AG20443 (cell line): Measurements from ENCODE around the gene OLAH.
A peak's percentile ranks its signal among the peaks of the same experiment; 100 is the strongest.
"Not testable (repeated sequence)": the region's sequence is repeated elsewhere in the genome, so short reads cannot be mapped to it uniquely, and the experiment has no call there.

ENCODE experiments used
- DNase-seq: peaks from one replicate; pipeline ENCODE4 v3.0.0; 2012; ENCODE audit warnings: low spot score, mixed read lengths

OLAH gene

DNA sequence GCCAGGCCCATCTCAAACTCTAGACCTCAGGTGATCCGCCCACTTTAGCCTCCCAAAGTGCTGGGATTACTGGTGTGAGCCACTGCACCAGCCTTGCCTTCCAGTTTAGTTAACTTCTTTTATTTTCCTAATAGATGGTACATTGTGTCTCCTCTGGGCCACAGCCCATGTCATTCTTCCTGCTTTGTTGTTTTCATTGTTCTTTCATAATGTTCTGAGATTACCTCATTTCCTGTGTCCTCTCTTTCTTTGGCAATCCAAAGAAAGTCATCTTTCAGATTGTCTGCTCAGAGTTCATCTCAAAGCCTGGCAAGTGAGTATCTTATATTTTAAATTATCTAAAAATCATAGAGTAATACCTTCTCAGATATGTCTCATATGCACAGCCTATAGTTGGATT, at the start of gene OLAH:
Gene OLAH (plus strand): TSS at position 270 of the 400 bp plus-strand sequence. CDS start 3,346 bp downstream, outside the sequence.
- DNase-seq = no peak

DNA sequence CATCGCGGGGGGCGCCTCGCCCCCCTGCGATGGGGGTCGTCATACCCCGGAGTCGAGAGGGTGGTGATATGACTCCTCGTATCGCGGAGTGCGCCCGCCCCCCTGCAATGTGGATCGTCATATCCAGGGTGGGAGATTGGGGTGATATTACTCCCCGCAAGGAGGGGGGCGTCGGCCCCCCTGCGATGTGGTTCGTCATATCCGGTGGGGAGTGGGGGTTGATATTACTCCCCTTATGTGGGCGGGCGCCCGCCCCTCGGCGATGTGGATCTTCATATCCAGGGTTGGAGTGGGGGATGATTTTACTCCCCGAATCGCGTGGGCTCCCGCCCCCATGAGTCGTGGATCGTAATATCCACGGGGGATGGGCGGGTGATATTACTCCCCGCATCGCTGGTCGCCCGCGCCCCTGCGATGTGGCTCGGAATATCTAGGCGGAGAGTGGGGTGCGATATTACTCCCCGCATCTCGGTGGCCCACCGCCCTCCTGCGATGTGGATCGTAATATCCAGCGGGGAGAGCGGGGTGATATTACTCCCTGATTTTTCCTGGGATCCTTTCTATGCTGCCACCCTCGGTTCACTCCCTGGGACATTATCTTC, 47.7 kb upstream of the OLAH start:
- no peak for DNase-seq

DNA sequence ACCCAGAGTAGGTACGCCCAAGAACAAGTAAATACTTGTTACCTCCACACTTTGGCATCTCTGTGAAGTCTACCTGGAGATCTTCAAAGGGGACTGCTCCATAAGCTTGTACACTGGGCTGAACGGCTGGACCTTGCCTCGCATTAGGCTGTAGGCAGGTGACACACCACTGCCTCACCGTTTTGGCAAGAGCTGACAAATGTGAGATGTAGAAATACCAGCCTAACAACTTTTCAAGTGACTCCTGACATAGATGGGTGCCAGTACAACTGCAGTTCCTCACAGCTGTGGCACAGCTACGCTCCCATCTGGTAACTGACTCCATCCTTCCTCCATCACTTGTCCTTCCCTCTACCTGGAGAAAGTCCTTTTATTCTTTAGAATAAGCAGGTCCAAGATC, 30.2 kb upstream of the OLAH start:
- not testable (repeated sequence) for DNase-seq

DNA sequence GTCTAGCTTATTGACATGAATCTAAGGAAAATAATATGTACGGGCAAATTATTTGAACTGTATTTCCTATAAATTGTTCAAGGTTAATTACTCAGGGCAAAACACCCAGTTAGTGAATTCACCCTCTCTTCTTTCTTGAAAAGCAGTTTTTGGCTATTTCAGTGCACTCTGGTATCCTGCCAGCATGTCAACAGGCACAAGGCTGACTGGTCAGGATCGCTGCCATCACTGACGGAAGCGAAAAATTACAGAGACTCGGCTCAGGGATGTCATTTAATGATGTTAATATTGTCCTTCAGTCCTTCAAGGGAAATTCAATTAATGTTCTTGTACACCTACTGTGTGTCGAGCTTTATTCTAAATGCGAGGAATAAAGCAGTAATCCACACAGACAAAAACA, 28.3 kb upstream of the OLAH start:
- DNase-seq = no peak

DNA sequence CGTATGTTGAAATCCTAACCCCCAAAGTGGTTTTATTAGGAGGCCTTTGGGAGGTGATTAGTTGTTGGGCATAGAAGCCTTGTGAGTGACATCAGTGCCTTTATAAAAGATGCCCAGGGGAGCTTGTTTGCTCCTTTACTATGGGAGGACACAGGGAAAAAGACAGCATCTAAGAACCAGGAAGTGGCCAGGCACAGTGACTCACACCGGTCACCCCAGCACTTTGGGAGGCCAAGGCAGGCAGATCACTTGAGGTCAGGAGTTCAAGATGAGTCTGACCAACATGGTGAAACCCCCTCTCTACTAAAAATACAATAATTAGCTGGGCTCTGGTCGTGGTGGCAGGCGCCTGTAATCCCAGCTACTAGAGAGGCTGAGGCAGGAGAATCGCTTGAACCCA, 22.8 kb upstream of the OLAH start:
- DNase-seq = not testable (repeated sequence)

DNA sequence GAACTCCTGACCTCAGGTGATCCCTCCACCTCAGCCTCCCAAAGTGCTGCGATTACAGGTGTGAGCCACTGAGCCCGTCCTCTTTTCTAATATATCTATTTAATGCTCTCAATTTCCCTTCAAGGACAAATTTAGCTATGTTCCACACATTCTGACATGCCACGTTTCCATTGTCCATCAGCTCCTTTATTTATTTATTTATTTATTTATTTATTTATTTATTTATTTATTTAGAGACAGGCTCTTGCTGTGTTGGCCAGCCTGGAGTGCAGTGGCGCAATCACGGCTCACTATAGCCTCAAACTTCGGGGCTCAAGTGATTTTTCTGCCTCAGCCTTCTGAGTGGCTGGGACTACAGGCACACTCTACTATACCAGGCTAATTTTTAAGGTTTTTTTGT, 20.7 kb upstream of the OLAH start:
- DNase-seq = not testable (repeated sequence)

DNA sequence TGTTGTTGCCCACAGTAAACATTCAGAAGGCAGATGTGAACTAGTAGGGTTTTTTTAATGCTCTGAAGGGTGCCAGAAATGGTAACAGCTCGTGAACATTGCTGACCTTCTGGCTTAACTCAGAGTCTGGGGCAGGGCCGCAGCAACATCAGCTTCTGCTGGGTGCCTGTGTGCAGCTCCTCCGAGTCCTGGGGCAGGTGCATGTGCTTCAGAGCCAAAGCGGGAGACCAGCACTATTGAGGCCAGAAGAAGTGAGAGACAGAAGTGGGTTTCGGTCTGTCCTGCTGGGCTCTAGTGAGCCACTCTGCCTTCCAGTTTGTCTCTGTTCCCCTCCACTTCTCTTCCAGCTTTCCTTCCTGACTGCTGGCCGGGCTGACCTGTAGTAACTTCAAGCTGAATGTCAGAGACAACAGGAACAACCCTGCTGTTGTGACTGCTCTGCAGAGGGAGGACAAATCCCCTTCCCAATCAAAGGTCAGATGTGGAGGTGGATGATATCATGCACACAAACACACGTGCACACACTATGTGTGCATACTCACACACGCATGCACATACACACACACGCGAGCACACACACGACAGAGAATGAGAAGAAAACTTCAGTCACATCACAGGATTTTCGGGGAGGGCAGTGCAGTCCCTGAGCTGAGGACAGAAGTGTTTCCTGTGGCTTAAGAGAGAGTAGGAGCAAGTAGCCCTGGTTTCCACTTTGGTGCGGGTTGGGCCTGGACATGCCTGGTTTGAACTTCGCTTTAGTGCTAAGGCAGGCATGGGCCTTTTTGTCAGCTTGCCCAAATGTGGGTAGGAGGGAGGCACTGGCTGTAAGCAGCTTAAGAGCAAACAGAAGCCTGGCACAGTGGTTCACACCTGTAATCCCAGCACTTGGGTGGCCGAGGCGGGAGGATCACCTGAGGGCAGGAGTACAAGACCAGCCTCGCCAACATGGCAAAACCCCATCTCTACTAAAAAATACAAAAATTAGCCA, 19.4 kb upstream of the OLAH start:
- DNase-seq = not testable (repeated sequence)

DNA sequence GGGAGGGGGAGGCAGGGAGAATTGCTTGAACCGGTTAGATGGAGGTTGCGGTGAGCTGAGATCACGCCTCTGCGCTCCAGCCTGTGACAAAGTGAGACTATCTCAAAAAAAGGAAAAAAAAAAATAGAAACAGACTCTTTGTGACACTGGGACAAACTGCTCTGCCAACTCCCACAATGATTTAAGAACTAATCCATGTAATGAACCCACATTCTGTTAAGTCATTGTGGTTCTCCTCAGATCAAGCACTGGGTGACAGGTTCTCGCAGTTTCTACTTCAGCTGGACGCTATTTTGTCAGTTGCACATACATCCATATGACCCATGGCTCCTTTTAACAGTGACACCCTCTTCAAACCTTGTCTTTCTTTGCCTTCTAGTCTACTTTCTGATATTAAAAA, 18.7 kb upstream of the OLAH start:
- not testable (repeated sequence) for DNase-seq

DNA sequence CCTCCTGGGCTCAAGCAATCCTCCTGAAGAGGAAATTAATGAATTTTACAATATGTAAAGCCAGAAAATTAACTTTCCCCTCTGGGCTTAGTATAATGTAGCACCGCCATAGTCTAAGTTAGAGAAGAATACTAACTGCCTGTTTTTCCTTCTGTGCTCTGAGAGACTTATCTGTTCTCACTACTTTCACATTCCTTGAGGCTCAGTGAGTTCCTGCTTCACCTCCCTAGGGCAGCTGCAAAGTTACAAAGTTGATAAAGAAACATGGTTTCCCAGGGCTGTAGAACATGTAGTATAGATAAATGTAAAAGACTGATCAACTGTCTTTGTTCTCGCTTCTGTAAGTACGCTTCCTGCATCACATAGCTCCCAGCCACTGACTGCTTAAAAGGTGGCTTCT, 16.0 kb upstream of the OLAH start:
- no peak for DNase-seq

DNA sequence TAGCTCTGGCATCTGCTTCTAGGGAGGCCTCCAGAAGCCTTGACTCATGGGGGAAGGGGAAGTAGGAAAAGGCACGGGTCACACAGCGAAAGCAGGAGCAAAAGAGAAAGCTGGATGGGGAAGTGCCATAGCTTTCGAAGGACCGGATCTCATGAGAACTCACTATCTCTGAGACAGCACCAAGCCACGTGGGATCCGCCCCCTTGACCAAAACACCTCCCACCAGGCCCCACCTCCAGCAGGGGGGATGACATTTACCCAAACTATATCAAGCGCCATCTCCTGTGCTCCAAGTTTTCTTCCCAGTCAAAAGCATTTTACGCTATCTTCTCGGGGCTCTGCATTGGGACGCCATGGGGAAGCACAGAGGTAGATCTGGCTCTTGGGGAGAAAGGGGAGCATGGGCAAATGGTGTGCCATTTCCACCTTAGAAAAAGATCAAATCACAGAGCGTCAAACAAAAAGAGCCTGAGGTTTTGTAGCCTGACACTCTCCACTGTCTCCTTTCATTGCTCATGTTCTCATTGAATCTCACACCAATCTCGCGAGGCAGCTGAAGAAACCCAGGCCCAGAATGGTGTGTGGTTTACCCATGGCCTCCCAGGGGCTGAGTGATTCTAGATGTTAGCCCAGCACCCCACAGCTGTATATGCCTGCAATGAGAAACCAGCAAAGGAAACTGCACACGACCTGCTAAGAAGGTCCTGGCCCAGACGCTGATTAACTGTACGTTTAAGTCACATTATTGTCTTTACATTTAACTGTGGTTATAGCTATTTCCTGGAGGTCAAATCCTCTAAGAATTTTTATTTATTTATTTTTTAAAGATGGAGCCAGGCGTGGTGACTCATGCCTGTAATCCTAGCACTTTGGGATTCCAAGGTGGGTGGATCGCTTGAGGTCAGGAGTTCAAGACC, 8.1 kb upstream of the OLAH start:
- peak; percentile 14 for DNase-seq

DNA sequence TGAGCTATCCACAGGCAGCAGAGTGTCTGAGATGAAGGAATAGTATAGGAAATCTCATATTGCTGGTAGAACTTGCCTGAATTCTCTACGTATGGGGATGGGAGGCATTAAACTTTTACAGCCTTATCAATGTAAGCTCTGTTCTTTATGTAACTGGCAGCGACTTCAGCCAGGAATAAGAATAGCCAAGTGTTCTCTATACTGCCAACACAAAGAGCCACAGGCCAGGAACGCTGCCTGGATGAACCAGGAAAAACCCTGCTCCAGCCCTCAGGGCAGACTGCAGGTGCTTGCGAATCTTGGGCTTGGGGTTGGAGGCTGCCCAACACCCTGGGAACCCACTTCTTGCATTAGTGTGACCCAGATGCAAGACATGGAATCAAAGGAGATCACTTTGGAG, 6.1 kb upstream of the OLAH start:
- no peak for DNase-seq

DNA sequence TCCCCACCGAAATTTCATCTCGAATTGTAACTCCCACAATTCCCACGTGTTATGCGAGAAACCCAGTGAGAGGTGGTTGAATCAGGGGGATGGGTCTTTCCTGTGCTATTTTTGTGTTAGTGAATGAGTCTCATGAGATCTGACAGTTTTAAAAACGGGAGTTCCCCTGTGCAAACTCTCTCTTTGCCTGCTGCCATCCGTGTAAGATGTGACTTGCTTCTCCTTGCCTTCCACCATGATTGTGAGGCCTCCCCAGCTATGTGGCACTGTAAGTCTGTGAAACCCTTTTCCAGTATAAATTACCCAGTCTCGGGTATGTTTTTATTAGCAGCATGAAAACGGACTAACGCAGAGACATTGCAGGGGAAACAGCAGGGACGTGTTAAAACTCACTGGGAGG, 5.3 kb upstream of the OLAH start:
- no peak for DNase-seq

DNA sequence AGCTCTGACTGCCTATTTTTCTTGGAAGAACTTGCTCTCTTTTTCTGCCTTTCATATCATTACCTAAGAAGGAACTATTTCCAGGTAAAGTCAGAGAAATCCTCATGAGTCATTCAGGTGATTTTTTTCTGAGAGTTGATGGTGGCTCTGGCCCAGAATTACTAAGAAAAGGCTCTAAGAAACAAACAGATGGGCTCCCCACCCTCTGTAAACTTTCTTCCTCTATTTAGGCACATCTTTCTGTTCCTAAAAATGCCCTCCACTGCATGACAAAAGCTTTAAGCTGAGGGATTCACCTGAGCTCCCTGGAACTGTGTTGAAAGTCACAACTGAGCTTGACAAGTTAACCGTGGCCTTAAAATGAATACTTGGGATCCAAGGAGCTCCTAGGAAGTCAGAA, 1.6 kb downstream of the OLAH start:
- no peak for DNase-seq

DNA sequence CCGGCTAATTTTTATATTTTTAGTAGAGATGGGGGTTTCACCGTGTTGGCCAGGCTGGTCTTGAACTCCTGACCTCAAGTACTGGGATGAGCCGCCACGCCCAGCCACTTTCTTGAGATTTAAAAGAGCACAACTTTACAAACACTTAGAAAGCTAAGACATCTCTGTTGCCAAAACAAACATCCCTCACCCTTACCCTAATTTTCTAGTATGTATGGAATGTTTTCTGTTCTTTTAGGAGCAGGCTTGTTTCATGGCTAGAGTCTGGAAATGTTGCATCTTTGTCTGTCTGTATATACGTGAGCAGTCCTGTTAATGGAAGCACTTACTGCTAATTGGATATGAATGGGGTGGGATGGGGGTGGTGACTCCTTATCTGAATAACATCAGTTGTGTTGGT, 2.9 kb downstream of the OLAH start:
- peak; percentile 24 for DNase-seq

DNA sequence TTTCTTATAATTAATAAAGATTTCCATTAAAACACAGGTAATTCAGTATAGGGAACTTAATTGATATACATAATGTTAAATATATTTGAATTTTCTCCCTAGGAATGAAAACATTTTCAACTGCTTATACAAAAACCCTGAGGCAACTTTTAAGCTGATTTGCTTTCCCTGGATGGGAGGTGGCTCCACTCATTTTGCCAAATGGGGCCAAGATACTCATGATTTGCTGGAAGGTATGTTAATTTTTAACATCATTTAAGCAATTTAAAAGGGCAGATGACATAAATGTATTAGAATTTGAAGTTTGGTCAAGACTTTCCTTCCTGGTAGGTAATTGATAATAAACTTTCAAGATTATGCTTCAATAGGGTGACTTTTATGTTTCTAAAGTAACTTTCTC, 5.8 kb downstream of the OLAH start:
- DNase-seq = no peak

DNA sequence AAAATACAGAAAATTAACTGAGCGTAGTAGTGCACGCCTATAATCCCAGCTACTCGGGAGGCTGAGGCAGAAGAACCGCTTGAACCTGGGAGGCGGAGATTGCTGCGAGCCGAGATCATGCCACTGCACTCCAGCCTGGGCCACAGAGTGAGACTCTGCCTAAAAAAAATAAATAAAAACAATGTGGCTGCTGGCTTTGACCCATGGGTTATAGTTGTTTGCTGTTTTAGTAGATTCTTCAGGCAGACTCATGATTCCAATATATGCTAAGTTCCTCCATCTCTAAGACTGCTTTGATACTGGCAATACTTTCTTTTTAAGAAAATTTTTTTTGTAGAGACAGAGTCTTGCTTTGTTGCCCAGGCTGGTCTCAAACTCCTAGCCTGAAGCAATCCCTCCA, 8.4 kb downstream of the OLAH start:
- DNase-seq = no peak

DNA sequence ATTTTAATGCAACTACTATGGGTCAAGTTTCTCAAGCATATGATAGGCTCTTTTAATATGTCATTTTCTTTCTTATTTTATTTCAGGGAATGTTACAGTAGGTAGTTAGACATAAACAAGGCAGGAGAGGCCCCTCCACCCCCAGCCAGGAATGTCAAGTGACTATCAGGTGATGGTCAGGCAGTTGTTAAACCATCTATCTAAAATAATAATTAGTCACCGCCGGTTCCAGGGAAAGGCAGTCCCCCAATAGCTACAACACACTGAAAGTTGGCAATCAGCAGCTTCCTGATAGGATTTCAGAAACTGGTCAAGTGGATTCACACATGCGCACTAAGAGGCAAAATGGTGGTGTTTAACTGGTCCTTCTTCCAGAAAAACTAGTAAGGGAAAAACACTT, 9.3 kb downstream of the OLAH start:
- DNase-seq = no peak

DNA sequence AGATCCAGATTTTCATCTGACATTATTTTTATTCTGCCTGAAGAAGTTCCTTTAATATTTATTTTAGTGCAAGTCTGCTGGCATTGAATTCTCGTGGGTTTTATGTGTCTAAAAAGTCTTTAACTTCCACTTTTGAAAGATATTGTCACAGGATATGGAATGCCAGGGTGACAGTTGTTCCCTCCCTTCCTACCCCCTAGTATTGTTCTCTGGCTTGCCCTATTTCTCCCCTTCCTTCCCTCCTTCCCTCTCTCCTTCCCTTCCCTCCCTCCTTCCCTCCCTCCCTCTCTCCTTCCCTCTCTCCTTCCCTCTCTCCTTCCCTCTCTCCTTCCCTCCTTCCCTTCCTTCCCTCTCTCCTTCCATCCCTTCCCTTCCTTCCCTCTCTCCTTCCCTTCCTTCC, 14.9 kb downstream of the OLAH start:
- no peak for DNase-seq

DNA sequence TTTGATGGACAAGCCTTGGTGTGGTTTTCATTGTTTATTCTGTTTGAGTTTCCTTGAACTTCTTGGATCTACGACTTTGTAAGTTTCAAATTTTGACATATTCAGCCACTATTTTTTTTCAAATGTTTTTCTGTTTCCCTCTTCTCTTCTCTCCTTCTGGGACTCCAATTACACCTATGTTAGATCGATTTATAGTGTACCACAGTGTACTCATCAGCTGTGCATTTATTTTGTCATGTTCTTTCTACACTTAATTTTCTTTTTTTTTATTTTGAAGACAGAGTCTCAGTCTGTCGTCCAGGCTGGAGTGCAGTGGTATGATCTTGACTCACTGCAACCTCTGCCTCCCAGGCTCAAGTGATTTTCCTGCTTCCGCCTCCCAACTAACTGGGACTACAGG, 16.2 kb downstream of the OLAH start:
- no peak for DNase-seq

DNA sequence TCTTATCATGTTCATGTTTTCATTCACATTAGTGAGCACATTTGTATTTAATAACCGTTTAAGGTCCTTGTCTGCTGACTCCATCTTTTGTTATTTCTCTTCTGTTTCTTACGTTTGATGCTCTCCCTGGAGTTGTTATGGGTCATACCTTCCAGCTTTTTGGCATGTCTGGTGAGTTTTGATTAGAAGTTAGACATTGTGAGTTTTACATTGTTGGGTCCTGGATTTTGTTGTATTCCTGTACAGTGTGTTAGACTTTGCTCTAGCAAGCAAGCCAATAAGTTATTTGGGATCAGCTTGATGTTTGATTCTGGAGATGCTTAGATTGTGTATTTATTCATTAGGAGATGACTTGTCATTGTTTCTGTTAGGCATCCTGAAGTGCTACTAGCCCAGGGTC, 16.9 kb downstream of the OLAH start:
- no peak for DNase-seq

DNA sequence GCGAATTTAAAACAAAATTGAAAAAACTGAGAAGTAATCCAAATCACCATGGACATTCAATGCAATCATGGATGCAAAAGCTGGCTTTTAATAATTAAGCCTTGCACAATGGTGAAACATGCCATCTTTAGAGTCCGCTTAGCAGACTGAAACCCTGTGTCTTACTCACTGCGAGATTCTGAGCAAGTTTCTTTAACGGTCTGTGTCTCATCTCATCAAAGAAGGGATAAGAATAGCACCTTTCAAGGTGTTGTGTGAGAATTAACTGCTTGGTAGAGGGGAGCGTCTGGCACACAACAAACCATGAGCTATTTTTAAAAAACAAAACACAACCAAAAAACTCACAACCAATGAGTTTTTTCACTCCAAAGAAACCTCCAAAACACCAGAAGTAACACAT, 23.4 kb downstream of the OLAH start:
- DNase-seq = no peak

DNA sequence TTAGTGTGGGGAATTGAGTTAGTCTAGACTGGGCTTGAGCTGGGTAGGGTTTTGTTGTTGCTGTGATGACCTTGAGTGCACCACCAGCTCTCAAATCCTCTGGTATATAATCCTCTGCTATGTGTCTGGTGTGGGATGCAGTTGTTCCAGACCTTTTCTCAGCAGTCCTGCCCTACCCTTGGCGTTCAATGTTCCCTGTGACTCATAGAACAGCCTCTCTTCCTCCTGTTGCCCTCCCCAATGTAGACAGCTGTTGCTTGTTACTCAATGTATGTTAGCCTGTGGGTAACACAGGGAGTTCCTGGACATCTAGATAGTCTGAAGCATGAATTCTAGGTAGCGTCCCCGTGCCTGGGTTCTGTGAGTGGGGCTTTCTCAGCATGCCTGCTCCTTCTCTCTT, 25.1 kb downstream of the OLAH start:
- DNase-seq = peak; percentile 55
